Tibial nerve (tissue), 4 donors: Measurements from ENCODE around the gene BDH1.

Experiments used
- CTCF ChIP-seq, 5 experiments: fragments of 200-600 bp in 3 of 5; fragments of 450-650 bp in 2 of 5; sonication (generic) in 3 of 5; IDR thresholded peaks; one replicate each; pipeline ENCODE4 v1.5.1; 2016 to 2019; ENCODE audit warnings: antibody characterized with exemption in 5 of 5, mild to moderate bottlenecking in 3 of 5, moderate library complexity in 2 of 5
- EP300 ChIP-seq, 2 donors: sonication (generic); formaldehyde crosslinking; IDR thresholded peaks; one replicate each; pipeline ENCODE4 v1.6.1; 2017; ENCODE audit warnings: antibody characterized with exemption in 2 of 2, mild to moderate bottlenecking in 1 of 2
- POLR2A ChIP-seq, 2 donors: fragments of 450-650 bp; IDR thresholded peaks; one replicate each; pipeline ENCODE4 v1.6.1; 2017; ENCODE audit warnings: antibody characterized with exemption in 2 of 2, mild to moderate bottlenecking in 2 of 2, moderate library complexity in 2 of 2

- no peak for TF ChIP-seq CTCF (IDR thresholded peaks at IDR 0.05)
- TF ChIP-seq POLR2A (IDR thresholded peaks at IDR 0.05): no peak
- TF ChIP-seq EP300 (IDR thresholded peaks at IDR 0.05): no peak
These were observed 34.7 kb upstream of the BDH1 start for GRCh38 chr3:197590313-197590962.
